Measurements from ENCODE around the gene CDKAL1. TPM values are rescaled to one million over a fixed set of nuclear protein-coding genes. Genes with fewer than 3 reads are reported as not detected.
A peak's percentile ranks its signal among the peaks of the same experiment; 100 is the strongest.

The CDKAL1 gene
- total RNA-seq, 1 experiment from 2014 or later: 16.1 TPM

GRCh38 chr6:20905377-20905776 lies 371.1 kb downstream of the CDKAL1 start:
- Histone ChIP-seq H3K4me3 (no peak overlapping the region), H3K9me3 (ENCODE audit: insufficient read depth, low read depth) (peaks cover 2% of the 10 kb centered on the region), H3K4me2 (no peak overlapping the region), H3K9me2 (ENCODE audit: insufficient read depth) (no peaks in the 10 kb centered on the region), H3K79me2 (ENCODE audit: low read depth) (no peaks in the 10 kb centered on the region), H3K4me1 (replicated peaks; ENCODE audit: insufficient read depth) (peaks cover 12% of the 10 kb centered on the region; the same call in 1 of the 2 replicates), H3K27me3 (ENCODE audit: insufficient read depth, low read depth) (no peaks in the 10 kb centered on the region), H3K36me3 (ENCODE audit: low read depth) (no peaks in the 10 kb centered on the region), H2AFZ (no peak overlapping the region), H3F3A (ENCODE audit: insufficient read depth, low read depth) (0 out of 2 replicates have a peak, but pooled peaks cover 5% of the 10 kb centered on the region), H3K27ac (no peak overlapping the region), H4K20me1 (ENCODE audit: insufficient read depth) (no peaks in the 10 kb centered on the region)
- intact Hi-C loops (cut with micrococcal nuclease; ENCODE audit: unreplicated experiment): no loop called here
- DNase-seq: no peak
- TF ChIP-seq CTCF (conservative IDR thresholded peaks at IDR 0.05) (no peak), EZH2 (IDR thresholded peaks at IDR 0.05; ENCODE audit: low read depth) (no peak)
- ChIA-PET POLR2A (ENCODE audit: unreplicated experiment) (no interaction called here), CTCF (no interaction called here)
- BruUV-seq (replicated peaks): no TSS peak

GRCh38 chr6:20906945-20907344 lies 372.7 kb downstream of the CDKAL1 start:
- ChIA-PET CTCF (no interaction called here), POLR2A (ENCODE audit: unreplicated experiment) (no interaction called here)
- peak in 1 of 2 experiments; percentile 75 for DNase-seq
- Histone ChIP-seq H3K4me1 (replicated peaks; ENCODE audit: insufficient read depth) (peaks cover 12% of the 10 kb centered on the region; the same call in 1 of the 2 replicates), H3K27me3 (ENCODE audit: insufficient read depth, low read depth) (no peaks in the 10 kb centered on the region), H3K36me3 (ENCODE audit: low read depth) (no peaks in the 10 kb centered on the region), H3K9me3 (ENCODE audit: insufficient read depth, low read depth) (peaks cover 2% of the 10 kb centered on the region), H3K4me3 (no peak overlapping the region), H2AFZ (no peak overlapping the region), H4K20me1 (ENCODE audit: insufficient read depth) (no peaks in the 10 kb centered on the region), H3K27ac (0 out of 2 replicates have a peak overlapping the region, but pooled peaks have one; percentile 1), H3K4me2 (peak overlapping the region; percentile 14; the same call in 1 of the 2 replicates), H3K79me2 (ENCODE audit: low read depth) (no peaks in the 10 kb centered on the region), H3K9me2 (ENCODE audit: insufficient read depth) (no peaks in the 10 kb centered on the region), H3F3A (ENCODE audit: insufficient read depth, low read depth) (0 out of 2 replicates have a peak, but pooled peaks cover 5% of the 10 kb centered on the region)
- intact Hi-C loops (cut with micrococcal nuclease; ENCODE audit: unreplicated experiment): no loop called here
- BruUV-seq (replicated peaks): no TSS peak
- TF ChIP-seq CTCF (conservative IDR thresholded peaks at IDR 0.05) (no peak), EZH2 (IDR thresholded peaks at IDR 0.05; ENCODE audit: low read depth) (no peak)

- Histone ChIP-seq H2AFZ (no peak overlapping the region), H3K9me3 (ENCODE audit: insufficient read depth, low read depth) (peaks cover 2% of the 10 kb centered on the region), H3F3A (ENCODE audit: insufficient read depth, low read depth) (0 out of 2 replicates have a peak, but pooled peaks cover 5% of the 10 kb centered on the region), H3K4me3 (no peak overlapping the region), H4K20me1 (ENCODE audit: insufficient read depth) (no peaks in the 10 kb centered on the region), H3K4me2 (no peak overlapping the region), H3K4me1 (replicated peaks; ENCODE audit: insufficient read depth) (peaks cover 12% of the 10 kb centered on the region; the same call in 1 of the 2 replicates), H3K79me2 (ENCODE audit: low read depth) (no peaks in the 10 kb centered on the region), H3K36me3 (ENCODE audit: low read depth) (no peaks in the 10 kb centered on the region), H3K27ac (no peak overlapping the region), H3K9me2 (ENCODE audit: insufficient read depth) (no peaks in the 10 kb centered on the region), H3K27me3 (ENCODE audit: insufficient read depth, low read depth) (no peaks in the 10 kb centered on the region)
- BruUV-seq (replicated peaks): no TSS peak
- ChIA-PET CTCF (no interaction called here), POLR2A (ENCODE audit: unreplicated experiment) (no interaction called here)
- DNase-seq: no peak
- intact Hi-C loops (cut with micrococcal nuclease; ENCODE audit: unreplicated experiment): no loop called here
- TF ChIP-seq CTCF (conservative IDR thresholded peaks at IDR 0.05) (no peak), EZH2 (IDR thresholded peaks at IDR 0.05; ENCODE audit: low read depth) (no peak)
Observed at GRCh38 chr6:20907486-20908071, 373.3 kb downstream of the CDKAL1 start.
